Esophagus (tissue), 2 donors: ENCODE results near the gene PINLYP. TPM values are rescaled to one million over a fixed set of nuclear protein-coding genes. Genes with fewer than 3 reads are reported as not detected.

ENCODE experiments used
- H3K27ac ChIP-seq, 2 donors: one replicate each; pipeline ENCODE4 v1.5.1; 2013; ENCODE audit warnings: low read depth in 2 of 2, mild to moderate bottlenecking in 2 of 2, inconsistent platforms in 1 of 2, low read length in 1 of 2, moderate library complexity in 1 of 2
- H3K27me3 ChIP-seq, 2 donors: one replicate each; pipeline ENCODE4 v1.6.1; 2013; ENCODE audit warnings: low read length in 2 of 2, control low read depth in 1 of 2, mild to moderate bottlenecking in 1 of 2; ENCODE audit not compliant: insufficient read depth in 2 of 2, control insufficient read depth in 1 of 2
- H3K36me3 ChIP-seq, 2 donors: one replicate each; pipeline ENCODE4 v1.6.1; 2013; ENCODE audit warnings: low read length in 1 of 2; ENCODE audit not compliant: control insufficient read depth in 2 of 2, insufficient read depth in 2 of 2
- H3K4me1 ChIP-seq, 2 donors: one replicate each; pipeline ENCODE4 v1.6.1; 2013; ENCODE audit warnings: low read length in 1 of 2; ENCODE audit not compliant: control insufficient read depth in 2 of 2, insufficient read depth in 2 of 2
- H3K4me3 ChIP-seq, 2 donors: one replicate each; pipeline ENCODE4 v1.5.1; 2013; ENCODE audit warnings: low read length in 2 of 2, mild to moderate bottlenecking in 2 of 2, low read depth in 1 of 2, moderate library complexity in 1 of 2
- H3K9me3 ChIP-seq, 2 donors: one replicate each; pipeline ENCODE4 v1.6.1; 2013; ENCODE audit warnings: mild to moderate bottlenecking in 2 of 2, low read depth in 1 of 2, low read length in 1 of 2, moderate library complexity in 1 of 2; ENCODE audit not compliant: control insufficient read depth in 2 of 2, insufficient read depth in 1 of 2
- WGBS, 2 donors: extraction: QIAGEN DNeasy Blood & Tissue Kit; methylation state at CpG; one replicate each; pipeline ENCODE4 v1.1.7; 2013; 5-methylcytosine and 5-hydroxymethylcytosine counted together
- polyA plus RNA-seq, 2 donors: library from polyadenylated mRNA; stranded (reverse); fragments of 200-250 nt; gene quantifications; one replicate each; pipeline ENCODE4 v1.2.3, GENCODE V29; 2013
- donor health status: healthy with polysubstance abuse.
- donor health status: Bipolar disorder and iron deficiency.

PINLYP gene
- polyA plus RNA-seq, 2 donors = 13.5 to 17.6 TPM

DNA sequence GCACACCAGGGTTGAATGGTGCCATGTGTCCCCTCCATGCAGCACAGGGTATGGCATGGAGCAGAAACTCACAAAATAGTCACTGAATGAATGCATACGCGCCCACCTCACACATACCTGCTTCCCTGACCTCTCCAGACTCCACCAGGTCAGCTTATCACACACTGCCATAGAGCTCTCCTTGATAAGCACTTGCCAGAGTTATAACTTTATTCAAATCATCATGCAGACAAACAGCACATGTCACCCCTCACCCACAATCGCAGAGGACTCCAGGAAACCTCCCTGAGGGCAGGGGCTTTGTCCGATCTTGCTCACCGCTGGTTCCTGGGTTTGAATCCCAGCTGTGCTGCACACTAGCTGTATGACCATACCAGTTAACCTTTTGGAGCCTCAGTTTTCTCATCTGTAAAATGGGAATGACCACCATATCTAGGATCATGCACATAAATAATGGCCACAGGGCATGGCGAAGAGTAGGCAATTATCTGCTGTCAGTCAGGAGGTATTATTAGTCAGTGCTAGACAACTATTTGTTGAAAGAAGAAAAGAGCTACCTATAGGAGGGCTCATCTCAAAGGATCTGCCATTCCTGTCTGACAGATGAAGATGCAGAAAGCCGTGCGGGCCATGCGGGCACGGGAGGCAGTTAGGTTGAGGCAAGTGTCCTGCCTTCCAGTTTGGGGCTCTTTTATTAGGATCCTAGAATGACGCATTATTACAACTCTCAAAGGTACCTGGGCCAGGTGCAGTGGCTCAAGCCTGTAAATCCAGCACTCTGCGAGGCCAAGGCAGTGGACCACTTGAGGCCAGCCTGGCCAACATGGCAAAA, 14.2 kb upstream of the PINLYP start:
- Histone ChIP-seq H3K27ac (no peak overlapping the region), H3K27me3 (no peaks in the 10 kb centered on the region), H3K36me3 (peaks cover 0 to 8% of the 10 kb centered on the region in 2 donors), H3K4me3 (no peak overlapping the region), H3K4me1 (peaks cover 0 to 3% of the 10 kb centered on the region in 2 donors), H3K9me3 (no peaks in the 10 kb centered on the region)
- 93% methylated on average over 12 of the region's 12 CpGs for WGBS, 2 donors

DNA sequence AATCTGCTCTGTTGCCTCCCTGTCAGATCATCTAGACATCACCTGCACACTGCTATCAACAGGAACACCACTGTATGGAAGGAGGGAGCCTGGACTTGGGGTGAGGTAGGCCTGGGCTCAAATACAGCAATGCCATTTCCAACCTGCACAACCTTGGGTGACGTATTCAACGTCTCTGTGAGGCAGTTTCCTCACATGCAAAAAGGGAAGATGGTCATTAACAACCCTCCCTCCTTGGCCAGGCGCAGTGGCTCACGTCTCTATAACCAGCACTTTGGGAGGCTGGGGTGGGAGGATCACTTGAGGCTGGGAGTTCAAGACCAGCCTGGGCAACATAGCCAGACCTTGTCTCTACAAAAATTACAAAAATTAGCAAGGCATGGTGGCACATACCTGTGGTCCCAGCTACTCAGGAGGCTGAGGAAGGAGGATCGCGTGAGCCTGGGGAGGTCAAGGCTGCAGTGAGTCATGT, 13.3 kb upstream of the PINLYP start:
- peaks cover 0 to 8% of the 10 kb centered on the region in 2 donors for H3K36me3 ChIP-seq
- H3K4me3 ChIP-seq = no peak overlapping the region
- H3K9me3 ChIP-seq = no peaks in the 10 kb centered on the region
- 83% methylated on average over 6 of the region's 6 CpGs for WGBS, 2 donors
- peak overlapping the region; percentile 37 to 59 for H3K27ac ChIP-seq
- H3K4me1 ChIP-seq = peaks cover 0 to 3% of the 10 kb centered on the region in 2 donors
- H3K27me3 ChIP-seq = no peaks in the 10 kb centered on the region

DNA sequence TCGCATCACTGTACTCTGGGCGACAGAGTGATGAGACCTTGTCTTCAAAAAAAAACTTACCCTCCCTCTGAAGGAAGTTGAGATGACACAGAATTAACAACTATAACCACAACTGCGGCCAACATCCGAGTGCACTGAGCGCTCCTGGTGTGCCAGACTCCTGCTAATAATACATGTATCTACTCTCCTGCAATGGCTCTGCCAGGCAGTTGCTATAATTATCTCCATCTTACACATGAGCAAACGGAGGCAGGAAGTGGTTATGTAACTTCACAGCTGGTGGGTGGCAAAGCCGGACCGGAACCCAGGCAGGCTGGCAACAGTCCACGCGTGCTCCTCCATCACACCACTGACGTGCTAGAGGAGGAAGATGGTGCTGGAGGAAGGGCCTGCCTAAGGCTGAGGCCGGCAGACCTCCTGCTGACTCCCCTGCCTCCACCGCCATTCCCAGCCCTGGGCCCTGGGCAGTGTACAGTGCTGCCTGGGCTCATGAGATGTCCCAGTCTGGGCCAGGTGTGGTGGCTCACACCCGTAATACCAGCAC, 12.8 kb upstream of the PINLYP start:
- Histone ChIP-seq H3K27me3 (no peaks in the 10 kb centered on the region), H3K4me3 (no peak overlapping the region), H3K36me3 (peaks cover 0 to 8% of the 10 kb centered on the region in 2 donors), H3K4me1 (peaks cover 0 to 3% of the 10 kb centered on the region in 2 donors), H3K27ac (peak overlapping the region; percentile 57 to 59), H3K9me3 (no peaks in the 10 kb centered on the region)
- WGBS, 2 donors = 60 to 66% methylated on average over 14 of the region's 14 CpGs

DNA sequence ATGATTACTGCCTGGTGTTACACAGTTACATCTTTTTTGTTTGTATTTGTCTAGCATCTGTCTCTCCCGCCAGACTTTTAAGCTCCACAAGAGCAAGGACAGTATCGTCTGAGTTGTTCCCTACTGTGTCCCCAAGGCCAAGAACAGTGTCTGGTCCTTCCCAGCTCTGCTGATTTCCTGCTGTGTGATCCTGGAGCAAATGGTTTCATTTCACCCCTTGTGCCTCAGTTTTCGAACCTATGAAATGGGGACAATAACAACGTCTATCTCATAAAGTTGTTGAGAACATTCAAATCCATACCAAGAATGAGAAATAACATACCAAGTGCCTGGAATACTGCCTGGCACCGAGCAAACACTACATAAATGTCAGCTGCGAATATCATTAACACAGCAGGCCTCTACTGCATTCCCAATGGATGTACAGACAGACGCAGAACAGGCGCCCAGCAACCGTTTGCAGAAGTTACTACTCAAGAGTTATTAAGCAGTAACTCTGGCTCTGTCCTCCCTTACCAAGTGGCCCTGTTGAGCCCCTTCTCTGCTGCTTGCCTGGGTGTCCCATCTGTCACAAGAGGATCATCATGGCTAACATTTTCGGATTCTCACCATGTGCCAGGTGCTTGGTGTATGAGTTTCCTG, 11.7 kb upstream of the PINLYP start:
- H3K9me3 ChIP-seq = no peaks in the 10 kb centered on the region
- peaks cover 0 to 8% of the 10 kb centered on the region in 2 donors for H3K36me3 ChIP-seq
- no peak overlapping the region for H3K27ac ChIP-seq
- H3K4me1 ChIP-seq = peaks cover 0 to 3% of the 10 kb centered on the region in 2 donors
- WGBS, 2 donors = 91 to 92% methylated on average over 10 of the region's 10 CpGs
- no peaks in the 10 kb centered on the region for H3K27me3 ChIP-seq
- H3K4me3 ChIP-seq = no peak overlapping the region

DNA sequence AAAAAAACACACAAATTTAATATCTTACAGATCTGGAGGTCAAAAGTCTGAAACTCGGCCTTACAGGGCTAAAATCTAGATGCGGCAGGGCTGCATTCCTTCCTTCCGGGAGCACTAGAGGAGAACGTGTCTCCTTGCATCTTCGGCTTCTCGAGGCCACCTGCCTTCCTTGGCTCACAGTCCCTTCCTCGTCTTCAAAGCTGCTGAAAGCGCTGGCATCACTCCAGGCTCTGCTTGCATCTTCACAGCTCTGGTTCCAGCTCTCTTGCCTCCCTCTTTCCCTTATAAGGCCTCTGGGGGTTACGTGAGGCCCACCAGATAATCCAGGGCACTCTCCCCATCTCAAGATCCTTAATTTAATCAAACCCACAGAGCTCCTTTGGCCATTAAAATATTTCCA, 10.8 kb upstream of the PINLYP start:
- no peak overlapping the region for H3K27ac ChIP-seq
- no peaks in the 10 kb centered on the region for H3K9me3 ChIP-seq
- H3K4me1 ChIP-seq = peaks cover 0 to 3% of the 10 kb centered on the region in 2 donors
- H3K4me3 ChIP-seq = no peak overlapping the region
- no peaks in the 10 kb centered on the region for H3K27me3 ChIP-seq
- H3K36me3 ChIP-seq = peaks cover 0 to 8% of the 10 kb centered on the region in 2 donors
- 66 to 73% methylated on average over 9 of the region's 9 CpGs for WGBS, 2 donors

DNA sequence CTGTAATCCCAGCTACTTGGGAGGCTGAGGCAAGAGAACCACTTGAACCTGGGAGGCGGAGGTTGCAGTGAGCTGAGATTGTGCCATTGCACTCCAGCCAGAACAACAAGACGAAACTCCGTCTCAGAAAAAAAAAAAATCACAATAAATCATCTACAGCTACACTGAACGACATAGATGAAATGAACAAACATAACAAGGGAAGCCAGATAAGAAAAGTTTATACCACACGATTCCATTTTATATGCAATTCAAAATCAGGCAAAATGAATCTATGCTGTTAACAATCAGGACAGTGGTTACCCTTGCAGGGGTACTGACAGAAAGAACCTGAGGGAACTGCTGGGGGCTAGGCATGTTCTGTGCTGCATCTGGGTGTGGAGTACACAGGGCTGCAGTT, 5.9 kb upstream of the PINLYP start:
- Histone ChIP-seq H3K4me3 (no peak overlapping the region), H3K9me3 (no peaks in the 10 kb centered on the region), H3K4me1 (peaks cover 4 to 5% of the 10 kb centered on the region in 2 donors), H3K27ac (no peak overlapping the region), H3K27me3 (no peaks in the 10 kb centered on the region), H3K36me3 (peaks cover 0 to 2% of the 10 kb centered on the region in 2 donors)
- 80 to 87% methylated on average over 5 of the region's 5 CpGs for WGBS, 2 donors

DNA sequence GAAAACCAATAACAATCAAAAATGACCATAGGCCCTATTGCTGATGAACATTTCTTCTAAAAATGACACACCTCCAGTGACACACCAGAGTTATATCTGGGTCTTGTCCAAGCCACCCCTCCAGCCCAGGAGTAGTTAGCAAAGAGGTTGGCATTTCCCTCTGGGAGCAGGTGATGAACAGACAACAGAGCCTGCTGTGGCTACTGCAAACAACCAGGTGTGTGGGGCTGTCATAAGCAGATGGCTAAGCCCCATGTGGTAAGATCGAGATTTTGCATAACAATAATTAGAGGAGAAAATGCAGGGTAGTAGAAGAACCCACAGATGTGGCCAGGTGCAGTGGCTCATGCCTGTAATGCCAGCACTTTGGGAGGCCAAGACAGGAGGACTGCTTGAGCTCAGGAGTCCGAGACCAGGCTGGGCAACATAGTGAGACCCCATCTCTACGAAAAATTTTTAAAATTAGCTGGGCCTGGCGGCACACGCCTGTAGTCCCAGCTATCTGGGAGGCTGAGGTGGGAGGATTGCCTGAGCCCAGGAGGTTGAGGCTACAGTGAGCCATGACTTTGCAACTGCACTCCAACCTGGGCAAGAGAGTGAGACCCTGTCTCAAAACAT, 5.3 kb upstream of the PINLYP start:
- Histone ChIP-seq H3K4me1 (peaks cover 5% of the 10 kb centered on the region in 2 donors), H3K36me3 (peaks cover 0 to 2% of the 10 kb centered on the region in 2 donors), H3K27ac (no peak overlapping the region), H3K27me3 (no peaks in the 10 kb centered on the region), H3K9me3 (no peaks in the 10 kb centered on the region), H3K4me3 (no peak overlapping the region)
- WGBS, 2 donors = 88% methylated on average over 5 of the region's 5 CpGs

DNA sequence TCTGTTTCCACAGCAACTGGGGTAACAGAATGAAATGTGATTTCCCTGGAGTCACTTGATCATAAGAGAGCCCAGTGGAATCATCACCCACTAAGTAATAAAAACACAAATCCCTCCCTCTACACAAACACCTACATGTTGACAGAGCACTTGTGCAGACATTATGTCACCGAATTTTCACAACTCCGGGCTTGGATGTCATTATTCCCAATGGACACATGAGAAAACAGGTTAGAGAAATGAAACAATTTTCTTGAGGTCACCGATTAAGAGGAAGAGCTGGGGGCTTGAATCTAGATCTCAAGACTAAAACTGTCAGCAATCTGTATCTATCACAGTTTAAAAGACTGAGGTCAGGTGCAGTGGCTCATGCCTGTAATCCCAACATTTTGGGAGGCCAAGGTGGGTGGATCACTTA, 3.4 kb upstream of the PINLYP start:
- no peak overlapping the region for H3K27ac ChIP-seq

DNA sequence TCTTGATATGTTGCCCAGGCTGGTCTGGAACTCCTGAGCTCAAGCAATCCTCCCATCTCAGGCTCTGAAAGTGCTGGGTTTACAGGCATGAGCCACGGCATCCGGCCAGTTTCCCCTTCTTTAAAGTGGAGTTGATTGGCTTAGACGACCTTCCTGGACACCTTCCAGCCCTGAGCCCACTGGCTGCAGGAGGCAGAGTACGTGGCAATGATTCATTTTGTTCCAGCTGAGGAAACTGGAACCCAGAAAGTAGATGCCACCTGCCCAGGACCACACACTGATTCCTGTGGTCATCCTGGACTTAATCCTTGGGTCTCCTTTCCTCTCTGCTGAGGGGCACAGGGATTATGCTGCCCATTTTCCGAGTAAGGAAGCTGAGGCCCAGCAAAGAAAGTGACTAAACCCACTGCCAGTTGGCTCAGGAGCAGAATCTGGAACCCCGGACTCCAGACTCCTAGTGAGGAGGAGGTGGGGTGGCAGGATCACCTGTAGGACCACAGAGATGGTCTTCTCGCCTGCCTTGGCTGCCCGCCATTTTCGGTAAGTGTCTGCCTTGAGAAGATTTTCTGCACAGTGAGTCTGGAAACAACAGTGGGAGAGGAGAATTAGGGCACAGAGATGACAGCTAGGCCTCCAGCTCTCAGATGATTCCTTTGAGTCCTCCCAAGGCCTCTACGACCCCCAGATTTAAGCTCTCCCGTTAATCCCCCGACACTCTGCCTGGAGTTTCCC, 1.0 kb upstream of the PINLYP start:
- Histone ChIP-seq H3K27ac (peak overlapping the region; percentile 77 to 84), H3K4me3 (peak overlapping the region; percentile 68 to 88), H3K9me3 (no peaks in the 10 kb centered on the region), H3K27me3 (no peaks in the 10 kb centered on the region), H3K36me3 (peaks cover 0 to 2% of the 10 kb centered on the region in 2 donors), H3K4me1 (peaks cover 7 to 13% of the 10 kb centered on the region in 2 donors)
- 26 to 33% methylated on average over 12 of the region's 12 CpGs for WGBS, 2 donors

More for the DNA sequence above, 3.4 kb upstream of the PINLYP start:
- no peaks in the 10 kb centered on the region for H3K9me3 ChIP-seq
- H3K4me3 ChIP-seq = no peak overlapping the region
- 60 to 66% methylated on average over 3 of the region's 3 CpGs for WGBS, 2 donors
- H3K27me3 ChIP-seq = no peaks in the 10 kb centered on the region
- peaks cover 7 to 13% of the 10 kb centered on the region in 2 donors for H3K4me1 ChIP-seq
- H3K36me3 ChIP-seq = peaks cover 0 to 2% of the 10 kb centered on the region in 2 donors
